Measurements from ENCODE around the gene CAMKMT.
"Not testable (repeated sequence)": the region's sequence is repeated elsewhere in the genome, so short reads cannot be mapped to it uniquely, and the experiment has no call there.

Gene CAMKMT

GRCh38 chr2:44578471-44579093 lies 216.8 kb downstream of the CAMKMT start:
- no peak for TF ChIP-seq ZNF274 (IDR thresholded peaks at IDR 0.05; ENCODE audit: low read depth, low read length)
- no peak overlapping the region for H3K4me3 ChIP-seq (ENCODE audit: low read length)

- TF ChIP-seq ZNF274 (IDR thresholded peaks at IDR 0.05; ENCODE audit: low read depth, low read length) = no peak
- H3K4me3 ChIP-seq (ENCODE audit: low read length) = no peak overlapping the region
Observed at GRCh38 chr2:44579115-44579836, 217.5 kb downstream of the CAMKMT start.

GRCh38 chr2:44579837-44580230 lies 218.1 kb downstream of the CAMKMT start:
- no peak for TF ChIP-seq ZNF274 (IDR thresholded peaks at IDR 0.05; ENCODE audit: low read depth, low read length)
- no peak overlapping the region for H3K4me3 ChIP-seq (ENCODE audit: low read length)

- no peak overlapping the region for H3K4me3 ChIP-seq (ENCODE audit: low read length)
- TF ChIP-seq ZNF274 (IDR thresholded peaks at IDR 0.05; ENCODE audit: low read depth, low read length) = no peak
Observed at GRCh38 chr2:44580875-44581515, 219.2 kb downstream of the CAMKMT start.

- TF ChIP-seq ZNF274 (IDR thresholded peaks at IDR 0.05; ENCODE audit: low read depth, low read length) = no peak
- H3K4me3 ChIP-seq (ENCODE audit: low read length) = no peak overlapping the region
Observed at GRCh38 chr2:44582363-44583008, 220.7 kb downstream of the CAMKMT start.

GRCh38 chr2:44595615-44596014 lies 233.9 kb downstream of the CAMKMT start:
- not testable (repeated sequence) for H3K4me3 ChIP-seq (ENCODE audit: low read length)

- no peak overlapping the region for H3K4me3 ChIP-seq (ENCODE audit: low read length)
- TF ChIP-seq ZNF274 (IDR thresholded peaks at IDR 0.05; ENCODE audit: low read depth, low read length) = no peak
Observed at GRCh38 chr2:44596537-44597320, 235.0 kb downstream of the CAMKMT start.

- TF ChIP-seq ZNF274 (IDR thresholded peaks at IDR 0.05; ENCODE audit: low read depth, low read length) = no peak
- H3K4me3 ChIP-seq (ENCODE audit: low read length) = no peak overlapping the region
Observed at GRCh38 chr2:44598330-44599119, 236.8 kb downstream of the CAMKMT start.

GRCh38 chr2:44599130-44599529 lies 237.4 kb downstream of the CAMKMT start:
- no peak for TF ChIP-seq ZNF274 (IDR thresholded peaks at IDR 0.05; ENCODE audit: low read depth, low read length)
- H3K4me3 ChIP-seq (ENCODE audit: low read length) = no peak overlapping the region

GRCh38 chr2:44602446-44602845 lies 240.7 kb downstream of the CAMKMT start:
- H3K4me3 ChIP-seq (ENCODE audit: low read length) = no peak overlapping the region
- TF ChIP-seq ZNF274 (IDR thresholded peaks at IDR 0.05; ENCODE audit: low read depth, low read length) = no peak

GRCh38 chr2:44605511-44605910 lies 243.8 kb downstream of the CAMKMT start:
- no peak for TF ChIP-seq ZNF274 (IDR thresholded peaks at IDR 0.05; ENCODE audit: low read depth, low read length)
- H3K4me3 ChIP-seq (ENCODE audit: low read length) = no peak overlapping the region

- TF ChIP-seq ZNF274 (IDR thresholded peaks at IDR 0.05; ENCODE audit: low read depth, low read length) = no peak
Observed at GRCh38 chr2:44612276-44612675, 250.5 kb downstream of the CAMKMT start.

GRCh38 chr2:44614940-44615339 lies 253.2 kb downstream of the CAMKMT start:
- no peak for TF ChIP-seq ZNF274 (IDR thresholded peaks at IDR 0.05; ENCODE audit: low read depth, low read length)
- no peak overlapping the region for H3K4me3 ChIP-seq (ENCODE audit: low read length)

More at GRCh38 chr2:44612276-44612675, 250.5 kb downstream of the CAMKMT start:
- no peak overlapping the region for H3K4me3 ChIP-seq (ENCODE audit: low read length)
